Panc1 (cell line): Measurements from ENCODE around the gene ATP2B2. TPM values are rescaled to one million over a fixed set of nuclear protein-coding genes. Genes with fewer than 3 reads are reported as not detected.

Experiments
- ATAC-seq: fragments of 200-7000 bp; cut with Tn5 transposase; 2 replicates; pipeline ENCODE4 v1.9.1; 2020; ENCODE audit warnings: mild to moderate bottlenecking, moderate library complexity
- BruUV-seq: library from RNA; stranded (reverse); fragments of 400-500 nt; replicated peaks from 2 replicates; lab custom pipeline; 2021; lab: Mats Ljungman, UMichigan
- CTCF ChIA-PET: fragments of 300-600 bp; sonication (Branson Sonifier 250); formaldehyde crosslinking; loops from one replicate; lab custom pipeline; 2022; ENCODE audit warnings: antibody characterized with exemption; lab: Charles Lee
- POLR2A ChIA-PET: fragments of 300-600 bp; sonication (Branson Sonifier 250); formaldehyde crosslinking; loops from one replicate; lab custom pipeline; 2022; ENCODE audit warnings: antibody characterized with exemption; lab: Charles Lee
- DNase-seq: peaks from one replicate; pipeline ENCODE4 v3.0.0-alpha.2; 2010; ENCODE audit warnings: low read depth, low spot score
- H3K27ac ChIP-seq: 2 replicates; pipeline ENCODE4 v1.5.1; 2011; ENCODE audit warnings: mild to moderate bottlenecking, low read length, inconsistent platforms
- H3K27me3 ChIP-seq: fragments of 200-500 bp; sonication (Bioruptor generic); 2 replicates; pipeline ENCODE4 v1.6.0; 2014; ENCODE audit warnings: low read length, inconsistent platforms; ENCODE audit not compliant: control insufficient read depth, insufficient read depth
- H3K36me3 ChIP-seq: fragments of 200-500 bp; sonication (Bioruptor generic); 2 replicates; pipeline ENCODE4 v1.5.1; 2014; ENCODE audit warnings: inconsistent platforms, mild to moderate bottlenecking, low read length, moderate library complexity; ENCODE audit not compliant: control insufficient read depth, insufficient read depth
- H3K4me1 ChIP-seq: 2 replicates; pipeline ENCODE4 v1.5.1; 2011; ENCODE audit warnings: inconsistent platforms, mild to moderate bottlenecking, low read length, moderate library complexity; ENCODE audit not compliant: control insufficient read depth, insufficient read depth
- H3K4me3 ChIP-seq, 2 experiments: 2 replicates each; pipeline ENCODE4 v1.5.1; 2011 to 2012; ENCODE audit warnings: low read depth in 2 of 2, low read length in 2 of 2, mild to moderate bottlenecking in 2 of 2, inconsistent platforms in 1 of 2, moderate library complexity in 1 of 2
- H3K9me3 ChIP-seq: fragments of 200-500 bp; sonication (Bioruptor generic); 2 replicates; pipeline ENCODE4 v1.5.1; 2014; ENCODE audit warnings: low read depth, mild to moderate bottlenecking, inconsistent platforms, low read length, moderate library complexity; ENCODE audit not compliant: control insufficient read depth, insufficient read depth
- POLR2AphosphoS5 ChIP-seq: IDR thresholded peaks from 2 replicates; pipeline ENCODE4 v1.6.1; 2012; ENCODE audit warnings: mild to moderate bottlenecking, low read depth, low read length, moderate library complexity
- SIN3A ChIP-seq: IDR thresholded peaks from 2 replicates; pipeline ENCODE4 v1.6.1; 2012; ENCODE audit warnings: low read depth, mild to moderate bottlenecking, low read length, moderate library complexity, borderline replicate concordance; ENCODE audit not compliant: insufficient read depth
- TCF7L2 ChIP-seq: IDR thresholded peaks from 2 replicates; pipeline ENCODE4 v1.6.1; 2011; ENCODE audit warnings: mild to moderate bottlenecking, low read depth, low read length, inconsistent platforms
- in situ Hi-C: cut with HindIII; loops from 2 replicates; pipeline ENCODE4 v1.10.0; 2016; ENCODE audit warnings: low sequenced_read_pairs, low pct_unique_long_range_greater_than_20kb
- intact Hi-C: fragments of 100-400 bp; cut with micrococcal nuclease; formaldehyde crosslinking; loops from one replicate; pipeline ENCODE4 v1.10.0; 2022; ENCODE audit not compliant: unreplicated experiment
- total RNA-seq: library from RNA; stranded (reverse); gene quantifications from one replicate; pipeline ENCODE4 v1.2.1, GENCODE V29; 2021; ENCODE audit not compliant: unreplicated experiment
- TF ChIP-seq, protein P1 (sequence below), 2 experiments: IDR thresholded peaks; 2 replicates each; pipeline ENCODE4 v1.6.1; 2011 to 2012; ENCODE audit warnings: low read depth in 2 of 2, control low read depth in 1 of 2, low read length in 1 of 2, mild to moderate bottlenecking in 1 of 2, moderate library complexity in 1 of 2; ENCODE audit not compliant: insufficient read depth in 1 of 2
- TF ChIP-seq, protein P2 (sequence below): fragments of 450-650 bp; IDR thresholded peaks from 2 replicates; pipeline ENCODE4 v1.5.1; 2017; ENCODE audit warnings: mild to moderate bottlenecking

Gene ATP2B2
- total RNA-seq, 1 experiment from 2014 or later, result not detected

DNA sequence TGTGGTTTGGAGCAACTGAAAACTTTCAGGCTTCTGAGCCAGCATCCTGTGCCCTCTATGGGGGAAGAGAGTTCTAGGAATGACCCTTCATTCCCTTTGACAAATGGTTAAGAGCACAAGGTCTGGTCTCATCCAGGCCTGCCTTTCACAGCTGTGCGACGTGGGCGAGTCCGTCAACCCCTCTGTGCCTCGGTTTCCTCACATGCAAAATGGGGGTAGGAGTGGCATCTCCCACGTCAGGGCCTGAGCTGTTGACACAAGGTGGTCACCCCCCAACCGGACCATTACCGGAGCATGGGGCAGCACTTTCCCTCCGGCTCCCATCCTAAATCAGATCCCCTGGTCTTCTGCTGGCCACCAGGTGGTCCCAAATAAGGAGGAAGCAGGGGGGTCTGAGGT is 70.4 kb downstream of the ATP2B2 start:
- no peaks in the 10 kb centered on the region for H3K36me3 ChIP-seq
- ChIA-PET CTCF (no interaction called here), POLR2A (no interaction called here)
- no peak overlapping the region for H3K4me3 ChIP-seq
- H3K9me3 ChIP-seq, result no peaks in the 10 kb centered on the region
- intact Hi-C loops (no loop called here), in situ Hi-C loops (no loop called here)
- DNase-seq, result no peak
- no peak for ATAC-seq
- no TSS peak for BruUV-seq
- TF ChIP-seq POLR2AphosphoS5, result no peak
- TF ChIP-seq, protein P1, sequence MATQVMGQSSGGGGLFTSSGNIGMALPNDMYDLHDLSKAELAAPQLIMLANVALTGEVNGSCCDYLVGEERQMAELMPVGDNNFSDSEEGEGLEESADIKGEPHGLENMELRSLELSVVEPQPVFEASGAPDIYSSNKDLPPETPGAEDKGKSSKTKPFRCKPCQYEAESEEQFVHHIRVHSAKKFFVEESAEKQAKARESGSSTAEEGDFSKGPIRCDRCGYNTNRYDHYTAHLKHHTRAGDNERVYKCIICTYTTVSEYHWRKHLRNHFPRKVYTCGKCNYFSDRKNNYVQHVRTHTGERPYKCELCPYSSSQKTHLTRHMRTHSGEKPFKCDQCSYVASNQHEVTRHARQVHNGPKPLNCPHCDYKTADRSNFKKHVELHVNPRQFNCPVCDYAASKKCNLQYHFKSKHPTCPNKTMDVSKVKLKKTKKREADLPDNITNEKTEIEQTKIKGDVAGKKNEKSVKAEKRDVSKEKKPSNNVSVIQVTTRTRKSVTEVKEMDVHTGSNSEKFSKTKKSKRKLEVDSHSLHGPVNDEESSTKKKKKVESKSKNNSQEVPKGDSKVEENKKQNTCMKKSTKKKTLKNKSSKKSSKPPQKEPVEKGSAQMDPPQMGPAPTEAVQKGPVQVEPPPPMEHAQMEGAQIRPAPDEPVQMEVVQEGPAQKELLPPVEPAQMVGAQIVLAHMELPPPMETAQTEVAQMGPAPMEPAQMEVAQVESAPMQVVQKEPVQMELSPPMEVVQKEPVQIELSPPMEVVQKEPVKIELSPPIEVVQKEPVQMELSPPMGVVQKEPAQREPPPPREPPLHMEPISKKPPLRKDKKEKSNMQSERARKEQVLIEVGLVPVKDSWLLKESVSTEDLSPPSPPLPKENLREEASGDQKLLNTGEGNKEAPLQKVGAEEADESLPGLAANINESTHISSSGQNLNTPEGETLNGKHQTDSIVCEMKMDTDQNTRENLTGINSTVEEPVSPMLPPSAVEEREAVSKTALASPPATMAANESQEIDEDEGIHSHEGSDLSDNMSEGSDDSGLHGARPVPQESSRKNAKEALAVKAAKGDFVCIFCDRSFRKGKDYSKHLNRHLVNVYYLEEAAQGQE (IDR thresholded peaks at IDR 0.05; ENCODE audit: insufficient read depth in 1 of 2, low read depth in 2 of 2, low read length in 1 of 2), result no peak
- TF ChIP-seq, protein P2, sequence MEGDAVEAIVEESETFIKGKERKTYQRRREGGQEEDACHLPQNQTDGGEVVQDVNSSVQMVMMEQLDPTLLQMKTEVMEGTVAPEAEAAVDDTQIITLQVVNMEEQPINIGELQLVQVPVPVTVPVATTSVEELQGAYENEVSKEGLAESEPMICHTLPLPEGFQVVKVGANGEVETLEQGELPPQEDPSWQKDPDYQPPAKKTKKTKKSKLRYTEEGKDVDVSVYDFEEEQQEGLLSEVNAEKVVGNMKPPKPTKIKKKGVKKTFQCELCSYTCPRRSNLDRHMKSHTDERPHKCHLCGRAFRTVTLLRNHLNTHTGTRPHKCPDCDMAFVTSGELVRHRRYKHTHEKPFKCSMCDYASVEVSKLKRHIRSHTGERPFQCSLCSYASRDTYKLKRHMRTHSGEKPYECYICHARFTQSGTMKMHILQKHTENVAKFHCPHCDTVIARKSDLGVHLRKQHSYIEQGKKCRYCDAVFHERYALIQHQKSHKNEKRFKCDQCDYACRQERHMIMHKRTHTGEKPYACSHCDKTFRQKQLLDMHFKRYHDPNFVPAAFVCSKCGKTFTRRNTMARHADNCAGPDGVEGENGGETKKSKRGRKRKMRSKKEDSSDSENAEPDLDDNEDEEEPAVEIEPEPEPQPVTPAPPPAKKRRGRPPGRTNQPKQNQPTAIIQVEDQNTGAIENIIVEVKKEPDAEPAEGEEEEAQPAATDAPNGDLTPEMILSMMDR, result no peak
- no peak for TF ChIP-seq TCF7L2
- no peak for TF ChIP-seq SIN3A
- no peaks in the 10 kb centered on the region; the same call in 1 of the 2 replicates for H3K27me3 ChIP-seq
- no peak overlapping the region for H3K27ac ChIP-seq
- H3K4me1 ChIP-seq, result no peaks in the 10 kb centered on the region

DNA sequence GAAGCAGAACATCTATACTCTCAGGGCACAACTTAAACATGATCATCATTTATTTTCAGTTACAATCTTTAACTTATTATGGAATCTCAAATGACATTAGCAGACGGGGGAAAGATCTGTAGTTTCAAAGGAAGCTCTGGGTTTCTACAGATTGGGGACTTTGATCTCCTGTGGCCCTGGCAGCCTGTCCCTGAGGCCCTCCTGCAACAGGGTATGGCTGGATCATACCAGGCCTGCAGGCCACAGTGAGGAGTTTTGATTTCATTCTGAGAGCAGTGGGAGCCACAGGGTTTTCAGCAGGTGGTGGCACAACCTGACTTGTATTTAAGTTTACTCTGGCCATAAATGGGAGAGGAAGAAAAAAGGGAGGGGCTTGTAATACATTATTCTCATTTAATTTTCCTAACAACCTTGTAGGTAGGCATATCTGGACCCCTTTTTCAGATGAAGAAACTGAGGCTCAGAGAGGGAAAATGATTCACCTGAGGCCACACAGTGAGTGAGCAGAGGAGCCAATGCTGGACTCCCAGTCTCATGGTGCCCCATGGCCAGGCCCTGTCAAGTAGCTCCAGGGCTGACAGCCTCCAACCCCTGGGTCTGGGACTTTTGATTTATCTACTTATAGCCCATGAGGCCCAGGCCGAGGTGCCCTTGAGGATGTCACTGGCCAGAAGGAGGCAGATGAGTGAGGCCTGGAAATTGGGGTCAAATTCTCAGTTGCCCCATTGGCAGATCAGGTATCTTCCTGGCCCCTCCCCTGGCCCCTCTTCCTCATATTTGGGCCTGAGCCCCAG is 71.0 kb downstream of the ATP2B2 start:
- H3K4me1 ChIP-seq, result no peaks in the 10 kb centered on the region
- no TSS peak for BruUV-seq
- POLR2A ChIA-PET, result no interaction called here
- intact Hi-C loops, result no loop called here
- in situ Hi-C loops, result no loop called here
- CTCF ChIA-PET, result no interaction called here
- no peaks in the 10 kb centered on the region; the same call in 1 of the 2 replicates for H3K27me3 ChIP-seq
- H3K4me3 ChIP-seq, result no peak overlapping the region
- DNase-seq (no peak), ATAC-seq (no peak)
- H3K9me3 ChIP-seq, result no peaks in the 10 kb centered on the region
- no peaks in the 10 kb centered on the region for H3K36me3 ChIP-seq
- H3K27ac ChIP-seq, result no peak overlapping the region
- TF ChIP-seq POLR2AphosphoS5 (no peak), SIN3A (no peak), TCF7L2 (no peak)
- TF ChIP-seq, protein P1 (IDR thresholded peaks at IDR 0.05; ENCODE audit: insufficient read depth in 1 of 2, low read depth in 2 of 2, low read length in 1 of 2), result no peak
- TF ChIP-seq, protein P2, result no peak
